Esophagus (tissue), 2 donors: ENCODE measurements around the gene ADORA1. TPM values are rescaled to one million over a fixed set of nuclear protein-coding genes. Genes with fewer than 3 reads are reported as not detected.

Experiments used
- H3K27ac ChIP-seq, 2 donors: one replicate each; pipeline ENCODE4 v1.5.1; 2013; ENCODE audit warnings: low read depth in 2 of 2, mild to moderate bottlenecking in 2 of 2, inconsistent platforms in 1 of 2, low read length in 1 of 2, moderate library complexity in 1 of 2
- H3K27me3 ChIP-seq, 2 donors: one replicate each; pipeline ENCODE4 v1.6.1; 2013; ENCODE audit warnings: low read length in 2 of 2, control low read depth in 1 of 2, mild to moderate bottlenecking in 1 of 2; ENCODE audit not compliant: insufficient read depth in 2 of 2, control insufficient read depth in 1 of 2
- H3K36me3 ChIP-seq, 2 donors: one replicate each; pipeline ENCODE4 v1.6.1; 2013; ENCODE audit warnings: low read length in 1 of 2; ENCODE audit not compliant: control insufficient read depth in 2 of 2, insufficient read depth in 2 of 2
- H3K4me1 ChIP-seq, 2 donors: one replicate each; pipeline ENCODE4 v1.6.1; 2013; ENCODE audit warnings: low read length in 1 of 2; ENCODE audit not compliant: control insufficient read depth in 2 of 2, insufficient read depth in 2 of 2
- H3K4me3 ChIP-seq, 2 donors: one replicate each; pipeline ENCODE4 v1.5.1; 2013; ENCODE audit warnings: low read length in 2 of 2, mild to moderate bottlenecking in 2 of 2, low read depth in 1 of 2, moderate library complexity in 1 of 2
- H3K9me3 ChIP-seq, 2 donors: one replicate each; pipeline ENCODE4 v1.6.1; 2013; ENCODE audit warnings: mild to moderate bottlenecking in 2 of 2, low read depth in 1 of 2, low read length in 1 of 2, moderate library complexity in 1 of 2; ENCODE audit not compliant: control insufficient read depth in 2 of 2, insufficient read depth in 1 of 2
- WGBS, 2 donors: extraction: QIAGEN DNeasy Blood & Tissue Kit; methylation state at CpG; one replicate each; pipeline ENCODE4 v1.1.7; 2013; 5-methylcytosine and 5-hydroxymethylcytosine counted together
- polyA plus RNA-seq, 2 donors: library from polyadenylated mRNA; stranded (reverse); fragments of 200-250 nt; gene quantifications; one replicate each; pipeline ENCODE4 v1.2.3, GENCODE V29; 2013
- donor health status: healthy with polysubstance abuse.
- donor health status: Bipolar disorder and iron deficiency.

ADORA1 gene
- polyA plus RNA-seq, 2 donors = 0.22 to 0.26 TPM

DNA sequence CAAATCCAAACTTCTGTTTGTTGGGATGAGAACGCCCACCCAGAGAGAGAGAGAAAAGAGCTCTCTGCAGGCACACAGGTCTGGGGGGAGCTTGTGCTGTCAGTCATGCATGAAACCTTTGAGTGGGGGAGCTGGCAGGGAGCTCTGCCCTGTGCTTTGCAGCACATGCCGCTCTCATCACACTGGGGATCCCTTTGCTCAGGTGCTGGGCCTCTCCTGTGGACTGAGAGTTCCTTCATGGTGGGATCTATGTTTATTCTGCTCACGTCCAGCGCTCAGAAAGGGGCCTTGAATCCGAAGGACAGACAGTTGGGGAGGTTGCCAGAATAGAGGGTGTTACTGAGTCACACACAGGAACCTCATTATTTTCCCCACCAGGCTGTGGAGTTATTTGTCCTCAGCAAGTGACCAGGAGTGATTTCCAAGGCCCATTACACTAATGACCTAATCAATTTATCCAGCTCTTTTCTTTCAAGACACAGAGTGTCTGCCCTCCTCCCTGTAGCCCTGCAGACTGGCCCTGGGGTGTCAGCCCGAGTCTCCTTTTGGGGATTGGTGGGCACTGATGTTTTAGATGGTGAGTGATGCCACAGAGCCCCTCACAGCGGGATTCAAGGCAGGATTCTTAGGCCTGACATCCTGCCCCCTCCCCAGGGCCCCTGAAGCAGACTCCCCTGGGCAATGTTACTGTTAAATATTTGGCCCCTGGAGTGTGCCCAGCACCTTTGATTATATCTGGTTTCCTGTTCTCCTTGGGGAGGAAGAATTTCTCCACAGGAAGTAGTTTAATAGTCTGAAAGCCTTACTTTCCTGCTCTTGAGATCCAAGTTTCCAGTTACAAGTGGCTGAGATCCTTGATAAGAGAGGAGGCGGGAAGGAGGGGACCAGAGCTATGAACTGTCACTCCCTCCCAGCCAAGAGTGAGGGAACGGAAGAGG is 25.8 kb downstream of the ADORA1 start:
- no peaks in the 10 kb centered on the region for H3K36me3 ChIP-seq
- H3K4me3 ChIP-seq = no peak overlapping the region
- no peaks in the 10 kb centered on the region for H3K9me3 ChIP-seq
- no peak overlapping the region for H3K27ac ChIP-seq
- H3K27me3 ChIP-seq = no peaks in the 10 kb centered on the region
- 81% methylated on average over 9 of the region's 9 CpGs for WGBS, 2 donors
- H3K4me1 ChIP-seq = no peaks in the 10 kb centered on the region

DNA sequence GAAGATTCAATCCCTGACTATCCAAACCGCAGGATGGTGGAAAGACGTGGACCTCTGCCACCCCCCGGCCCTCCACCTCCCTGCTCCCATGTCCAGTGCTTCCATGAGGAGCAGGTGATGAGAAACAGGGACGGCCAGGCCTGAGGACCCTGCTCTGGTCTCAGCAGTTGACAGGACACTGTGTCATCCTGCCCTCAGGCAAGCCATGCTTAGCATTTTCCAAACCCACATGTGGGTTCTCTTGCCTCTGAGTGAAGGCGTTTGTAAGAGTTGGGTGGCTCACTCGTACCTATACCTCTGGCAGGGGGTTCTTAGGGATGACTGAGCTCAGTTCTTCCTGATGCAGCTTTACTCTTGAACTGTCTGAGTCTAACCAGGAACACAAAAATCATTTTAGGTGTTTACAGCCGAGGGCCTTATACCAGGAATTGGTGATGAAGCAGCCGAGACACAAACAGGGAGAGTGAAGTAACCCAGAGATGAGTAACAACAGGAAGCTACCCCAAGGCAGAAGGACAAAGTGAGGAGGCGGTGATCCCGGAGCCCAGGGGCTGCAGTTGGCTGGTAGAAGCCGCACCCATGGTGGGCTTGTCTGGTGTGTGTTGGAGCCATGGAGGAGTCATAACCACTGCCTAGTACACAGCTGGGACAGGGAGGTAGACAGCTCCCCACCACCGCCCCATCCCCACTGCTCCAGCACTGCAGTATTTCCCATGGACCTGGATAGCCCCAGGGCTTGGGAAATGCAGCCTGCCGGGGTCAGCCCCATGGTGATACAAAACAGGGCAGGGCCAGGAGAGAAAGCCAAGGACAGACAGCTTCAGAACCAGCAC is 26.7 kb downstream of the ADORA1 start:
- Histone ChIP-seq H3K27me3 (no peaks in the 10 kb centered on the region), H3K4me3 (no peak overlapping the region), H3K27ac (no peak overlapping the region), H3K36me3 (no peaks in the 10 kb centered on the region), H3K4me1 (no peaks in the 10 kb centered on the region), H3K9me3 (no peaks in the 10 kb centered on the region)
- WGBS, 2 donors = 75 to 79% methylated on average over 13 of the region's 13 CpGs

DNA sequence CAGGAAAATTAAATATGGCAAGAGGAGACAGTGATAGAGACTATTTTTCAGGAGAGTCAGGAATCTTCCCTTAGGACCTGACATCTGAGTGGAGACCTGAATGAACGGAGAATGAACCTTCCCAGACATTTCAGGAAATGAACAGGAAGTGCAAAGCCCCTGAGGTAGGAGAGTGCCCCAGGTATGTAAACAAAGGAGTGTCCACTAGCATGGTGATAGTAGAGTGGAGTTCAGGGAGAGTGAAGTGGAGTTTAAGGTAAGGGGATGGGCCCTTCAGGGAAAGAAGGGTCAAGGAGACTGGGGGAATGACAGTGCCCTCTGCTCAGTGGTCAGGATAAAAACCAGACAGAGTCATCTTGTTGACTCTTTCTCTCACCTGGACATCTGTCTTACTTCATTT is 28.8 kb downstream of the ADORA1 start:
- no peaks in the 10 kb centered on the region for H3K27me3 ChIP-seq
- H3K27ac ChIP-seq = no peak overlapping the region
- no peaks in the 10 kb centered on the region for H3K9me3 ChIP-seq
- H3K4me1 ChIP-seq = no peaks in the 10 kb centered on the region
- WGBS, 2 donors = 60 to 64% methylated on average over 1 of the region's 1 CpG
- H3K4me3 ChIP-seq = no peak overlapping the region
- H3K36me3 ChIP-seq = no peaks in the 10 kb centered on the region

DNA sequence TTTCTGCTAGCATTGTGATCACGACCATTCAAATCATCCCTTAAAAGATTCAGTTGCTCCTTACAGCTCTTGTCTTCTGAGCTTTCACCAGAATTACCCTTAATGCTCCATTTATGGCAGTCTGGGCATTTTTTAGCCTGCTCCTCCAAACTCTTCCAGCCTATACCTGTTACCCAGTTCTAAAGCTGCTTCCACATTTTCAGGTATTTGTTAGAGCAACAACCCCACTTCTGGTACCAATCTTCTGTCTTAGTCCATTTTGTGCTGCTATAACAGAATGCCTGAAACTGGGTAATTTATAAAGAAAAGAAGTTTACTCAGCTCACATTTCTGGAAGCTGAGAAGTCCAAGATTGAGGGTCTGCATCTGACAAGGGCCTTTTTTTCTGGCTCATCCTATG is 30.9 kb downstream of the ADORA1 start:
- 74 to 77% methylated on average over 1 of the region's 1 CpG for WGBS, 2 donors
- H3K4me1 ChIP-seq = no peaks in the 10 kb centered on the region
- no peaks in the 10 kb centered on the region for H3K27me3 ChIP-seq
- no peak overlapping the region for H3K27ac ChIP-seq
- H3K36me3 ChIP-seq = no peaks in the 10 kb centered on the region
- no peak overlapping the region for H3K4me3 ChIP-seq
- H3K9me3 ChIP-seq = no peaks in the 10 kb centered on the region

GRCh38 chr1:203158960-203159665 is 31.6 kb downstream of the ADORA1 start:
- Histone ChIP-seq H3K27me3 (no peaks in the 10 kb centered on the region), H3K4me1 (no peaks in the 10 kb centered on the region), H3K4me3 (no peak overlapping the region), H3K36me3 (no peaks in the 10 kb centered on the region), H3K27ac (no peak overlapping the region), H3K9me3 (no peaks in the 10 kb centered on the region)
- WGBS, 2 donors = 82 to 84% methylated on average over 9 of the region's 9 CpGs

DNA sequence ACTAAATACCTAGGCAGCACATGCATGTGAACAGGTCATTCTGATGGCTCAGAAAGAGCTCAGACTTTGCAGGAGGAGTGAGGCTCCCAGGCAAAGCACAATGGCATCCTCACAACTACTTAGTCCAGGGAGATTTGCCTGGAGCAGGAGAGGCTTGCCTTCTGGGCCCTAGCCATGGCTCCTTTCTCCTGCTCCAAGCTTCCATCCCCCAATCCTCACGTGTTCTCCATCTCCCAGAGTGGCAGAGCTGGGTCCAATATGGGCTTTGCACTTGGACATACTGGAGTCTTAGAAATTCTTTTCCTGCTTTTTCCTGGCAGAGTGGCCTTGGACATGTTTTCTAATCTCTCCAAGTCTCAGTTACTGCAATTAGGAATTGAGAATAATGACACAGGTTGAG is 32.3 kb downstream of the ADORA1 start:
- WGBS, 2 donors = 65 to 78% methylated on average over 1 of the region's 1 CpG
- H3K27ac ChIP-seq = no peak overlapping the region
- no peaks in the 10 kb centered on the region for H3K27me3 ChIP-seq
- no peaks in the 10 kb centered on the region for H3K4me1 ChIP-seq
- no peak overlapping the region for H3K4me3 ChIP-seq
- no peaks in the 10 kb centered on the region for H3K9me3 ChIP-seq
- H3K36me3 ChIP-seq = no peaks in the 10 kb centered on the region

- WGBS, 2 donors = 50% methylated on average over 6 of the region's 6 CpGs
- no peaks in the 10 kb centered on the region for H3K36me3 ChIP-seq
- H3K4me3 ChIP-seq = no peak overlapping the region
- no peak overlapping the region for H3K27ac ChIP-seq
- no peaks in the 10 kb centered on the region for H3K27me3 ChIP-seq
- H3K9me3 ChIP-seq = no peaks in the 10 kb centered on the region
- H3K4me1 ChIP-seq = no peaks in the 10 kb centered on the region
These were observed 33.6 kb downstream of the ADORA1 start for GRCh38 chr1:203161175-203161574.

GRCh38 chr1:203161703-203162102 is 34.2 kb downstream of the ADORA1 start:
- Histone ChIP-seq H3K36me3 (no peaks in the 10 kb centered on the region), H3K27ac (no peak overlapping the region), H3K4me1 (no peaks in the 10 kb centered on the region), H3K4me3 (no peak overlapping the region), H3K27me3 (no peaks in the 10 kb centered on the region), H3K9me3 (no peaks in the 10 kb centered on the region)
- WGBS, 2 donors = 79% methylated on average over 11 of the region's 11 CpGs

DNA sequence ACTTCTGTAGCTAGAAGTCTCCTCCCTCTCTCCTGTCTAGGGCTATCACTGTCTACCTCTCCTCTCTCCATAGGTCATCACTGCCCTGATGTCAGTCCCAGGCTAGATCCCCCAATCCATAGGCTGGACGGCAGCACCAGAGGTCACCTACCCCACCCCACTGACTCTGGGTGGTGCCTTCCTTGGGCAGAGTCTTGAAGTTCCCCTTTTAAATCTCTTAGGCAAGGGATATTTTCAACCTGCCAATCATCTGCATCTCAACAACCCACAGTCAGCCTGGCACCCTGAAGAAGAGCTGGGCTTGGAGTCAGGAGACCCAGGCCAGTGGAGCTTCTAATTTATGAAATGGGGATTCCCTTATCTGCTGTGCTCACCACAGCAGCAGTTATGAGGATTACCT is 34.9 kb downstream of the ADORA1 start:
- no peak overlapping the region for H3K27ac ChIP-seq
- H3K4me3 ChIP-seq = no peak overlapping the region
- H3K36me3 ChIP-seq = no peaks in the 10 kb centered on the region
- 82 to 83% methylated on average over 1 of the region's 1 CpG for WGBS, 2 donors
- H3K9me3 ChIP-seq = no peaks in the 10 kb centered on the region
- no peaks in the 10 kb centered on the region for H3K4me1 ChIP-seq
- no peaks in the 10 kb centered on the region for H3K27me3 ChIP-seq
